Mucosa of stomach (tissue), 1 donor: ENCODE results near the gene NOS3.

Experiments
- H3K27me3 ChIP-seq: one replicate; pipeline ENCODE4 v1.7.0; 2013; ENCODE audit warnings: mild to moderate bottlenecking, low read length; ENCODE audit not compliant: control insufficient read depth, insufficient read depth
- H3K36me3 ChIP-seq: one replicate; pipeline ENCODE4 v1.7.0; 2013; ENCODE audit warnings: low read length; ENCODE audit not compliant: control insufficient read depth, insufficient read depth
- H3K4me1 ChIP-seq: one replicate; pipeline ENCODE4 v1.7.0; 2013; ENCODE audit warnings: mild to moderate bottlenecking, low read length; ENCODE audit not compliant: control insufficient read depth, insufficient read depth
- H3K4me3 ChIP-seq: one replicate; pipeline ENCODE4 v1.7.0; 2013; ENCODE audit warnings: low read length
- H3K9ac ChIP-seq: one replicate; pipeline ENCODE4 v1.7.0; 2013; ENCODE audit warnings: mild to moderate bottlenecking, low read length, moderate library complexity
- H3K9me3 ChIP-seq: one replicate; pipeline ENCODE4 v1.7.0; 2013; ENCODE audit warnings: mild to moderate bottlenecking, low read length, moderate library complexity; ENCODE audit not compliant: control insufficient read depth
- donor health status: Pancreatic carcinoma.

NOS3 gene

DNA sequence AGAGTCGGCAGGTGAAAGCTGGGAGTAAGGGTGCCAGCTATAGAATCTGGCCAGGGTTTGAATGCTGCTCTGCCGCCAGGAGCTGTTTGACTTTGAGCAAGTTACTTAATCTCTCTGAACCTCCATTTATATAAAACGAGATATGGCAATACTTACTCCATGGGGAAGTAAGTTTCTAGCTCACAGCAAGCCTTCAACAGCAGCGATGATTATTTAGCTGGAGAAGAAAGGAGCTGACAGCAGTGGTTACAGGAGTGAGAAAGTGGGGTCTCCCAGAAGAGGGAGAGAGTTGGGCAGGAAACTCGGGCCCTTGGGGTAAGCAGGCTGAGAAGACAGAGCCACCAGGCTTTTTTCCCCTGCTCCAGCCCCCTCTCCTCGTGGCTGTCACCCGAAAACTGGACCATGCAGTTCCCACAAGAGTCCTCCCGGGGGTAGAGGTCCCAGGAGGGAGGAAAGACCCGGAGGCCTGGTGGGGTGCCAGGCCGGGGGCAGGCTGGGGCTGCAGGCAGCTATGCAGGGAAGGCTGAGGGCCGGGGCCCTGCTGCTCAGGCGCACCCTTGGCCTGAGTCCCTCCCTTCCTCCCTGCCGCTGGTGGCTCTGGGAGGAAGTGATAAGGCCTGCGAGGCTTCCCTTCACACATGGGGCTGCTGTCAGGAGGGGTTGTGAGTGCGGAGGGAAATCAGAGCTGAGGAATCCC, 3.5 kb downstream of the NOS3 start:
- Histone ChIP-seq H3K9me3 (no peaks in the 10 kb centered on the region), H3K27me3 (peaks cover 6% of the 10 kb centered on the region), H3K4me3 (no peak overlapping the region), H3K36me3 (no peaks in the 10 kb centered on the region), H3K9ac (no peak overlapping the region), H3K4me1 (no peaks in the 10 kb centered on the region)

DNA sequence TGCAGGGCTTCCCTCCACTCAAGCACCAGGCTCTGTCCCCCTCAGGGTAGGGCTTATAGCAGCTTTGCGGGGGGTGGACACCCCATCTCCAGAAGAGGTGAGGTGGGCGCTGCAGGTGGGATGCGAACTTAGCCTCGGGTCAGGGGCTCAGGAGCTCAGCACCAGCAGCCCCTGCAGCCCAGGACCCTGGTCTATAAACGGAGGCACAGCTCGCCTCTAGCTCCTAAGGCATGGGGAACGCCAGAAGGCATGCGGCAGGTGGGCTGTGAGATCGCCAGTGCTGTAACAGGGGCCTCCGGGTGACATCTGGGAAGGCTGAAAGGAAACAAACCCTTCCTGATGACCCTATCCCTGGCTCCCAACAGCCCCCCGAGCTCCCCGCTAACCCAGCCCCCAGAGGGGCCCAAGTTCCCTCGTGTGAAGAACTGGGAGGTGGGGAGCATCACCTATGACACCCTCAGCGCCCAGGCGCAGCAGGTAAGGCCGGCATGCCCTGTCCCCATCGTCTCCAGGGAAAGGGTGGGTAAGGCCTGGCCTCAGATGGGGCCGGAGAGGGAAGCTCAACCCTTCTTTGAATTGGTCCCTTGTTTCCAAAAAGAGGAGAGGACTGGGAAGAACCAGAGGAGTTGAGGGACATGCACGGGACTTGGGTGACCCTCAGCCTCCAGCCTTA, 4.2 kb downstream of the NOS3 start:
- Histone ChIP-seq H3K4me3 (no peak overlapping the region), H3K9ac (no peak overlapping the region), H3K4me1 (no peaks in the 10 kb centered on the region), H3K27me3 (peaks cover 6% of the 10 kb centered on the region), H3K36me3 (no peaks in the 10 kb centered on the region), H3K9me3 (no peaks in the 10 kb centered on the region)

DNA sequence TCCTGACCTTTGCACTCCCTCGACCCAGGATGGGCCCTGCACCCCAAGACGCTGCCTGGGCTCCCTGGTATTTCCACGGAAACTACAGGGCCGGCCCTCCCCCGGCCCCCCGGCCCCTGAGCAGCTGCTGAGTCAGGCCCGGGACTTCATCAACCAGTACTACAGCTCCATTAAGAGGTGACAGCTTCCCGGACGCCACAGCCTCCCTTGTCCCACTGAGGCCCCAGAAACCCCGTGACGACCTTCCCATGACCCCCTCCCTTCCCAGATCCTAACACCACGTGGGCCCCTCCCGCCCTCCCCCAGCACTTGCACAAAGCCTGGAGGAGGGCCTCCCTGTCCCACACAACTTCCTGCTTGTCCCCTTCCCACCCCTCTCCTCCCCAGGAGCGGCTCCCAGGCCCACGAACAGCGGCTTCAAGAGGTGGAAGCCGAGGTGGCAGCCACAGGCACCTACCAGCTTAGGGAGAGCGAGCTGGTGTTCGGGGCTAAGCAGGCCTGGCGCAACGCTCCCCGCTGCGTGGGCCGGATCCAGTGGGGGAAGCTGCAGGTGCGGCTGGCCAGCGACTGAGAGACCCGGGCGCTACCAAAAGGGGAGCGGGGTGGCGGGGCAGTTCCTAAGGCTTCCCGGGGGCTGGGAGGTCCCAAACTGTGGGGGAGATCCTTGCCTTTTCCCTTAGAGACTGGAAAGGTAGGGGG, 5.7 kb downstream of the NOS3 start:
- H3K9ac ChIP-seq = no peak overlapping the region
- no peaks in the 10 kb centered on the region for H3K4me1 ChIP-seq
- H3K36me3 ChIP-seq = no peaks in the 10 kb centered on the region
- no peaks in the 10 kb centered on the region for H3K9me3 ChIP-seq
- H3K27me3 ChIP-seq = peaks cover 6% of the 10 kb centered on the region
- H3K4me3 ChIP-seq = no peak overlapping the region

DNA sequence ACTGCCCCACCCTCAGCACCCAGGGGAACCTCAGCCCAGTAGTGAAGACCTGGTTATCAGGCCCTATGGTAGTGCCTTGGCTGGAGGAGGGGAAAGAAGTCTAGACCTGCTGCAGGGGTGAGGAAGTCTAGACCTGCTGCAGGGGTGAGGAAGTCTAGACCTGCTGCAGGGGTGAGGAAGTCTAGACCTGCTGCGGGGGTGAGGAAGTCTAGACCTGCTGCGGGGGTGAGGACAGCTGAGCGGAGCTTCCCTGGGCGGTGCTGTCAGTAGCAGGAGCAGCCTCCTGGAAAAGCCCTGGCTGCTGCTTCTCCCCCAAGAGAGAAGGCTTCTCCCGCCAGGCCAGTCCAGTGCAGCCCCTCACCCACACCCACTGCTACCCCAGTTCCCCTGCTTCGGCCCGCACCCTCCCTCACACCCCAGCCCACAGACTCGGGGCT, 6.3 kb downstream of the NOS3 start:
- H3K4me3 ChIP-seq = no peak overlapping the region

DNA sequence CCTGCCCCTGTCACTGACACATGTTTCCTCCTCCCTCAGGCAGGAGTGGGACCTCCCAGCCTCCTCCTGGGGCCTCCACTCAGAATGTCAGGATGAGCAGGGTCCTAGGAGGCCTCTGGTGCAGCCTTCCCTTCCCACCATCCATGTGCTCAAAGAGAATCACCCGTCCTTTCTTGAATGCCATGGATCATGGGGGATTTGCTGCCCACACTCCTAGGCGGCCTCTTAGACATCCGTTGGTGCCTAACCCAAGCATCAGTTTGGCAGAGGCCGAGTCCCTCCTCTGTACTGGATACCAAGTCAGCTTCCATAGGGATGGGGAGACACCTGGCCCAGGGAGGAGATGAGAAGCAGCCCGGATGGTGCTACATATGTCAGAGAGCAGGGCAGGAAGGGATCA, 7.0 kb downstream of the NOS3 start:
- Histone ChIP-seq H3K9ac (no peak overlapping the region), H3K36me3 (no peaks in the 10 kb centered on the region), H3K4me1 (no peaks in the 10 kb centered on the region), H3K4me3 (no peak overlapping the region), H3K27me3 (peaks cover 4% of the 10 kb centered on the region), H3K9me3 (no peaks in the 10 kb centered on the region)

More for the DNA sequence above, 6.3 kb downstream of the NOS3 start:
- H3K9ac ChIP-seq = no peak overlapping the region
- H3K4me1 ChIP-seq = no peaks in the 10 kb centered on the region
- no peaks in the 10 kb centered on the region for H3K9me3 ChIP-seq
- H3K36me3 ChIP-seq = no peaks in the 10 kb centered on the region
- H3K27me3 ChIP-seq = peaks cover 6% of the 10 kb centered on the region

DNA sequence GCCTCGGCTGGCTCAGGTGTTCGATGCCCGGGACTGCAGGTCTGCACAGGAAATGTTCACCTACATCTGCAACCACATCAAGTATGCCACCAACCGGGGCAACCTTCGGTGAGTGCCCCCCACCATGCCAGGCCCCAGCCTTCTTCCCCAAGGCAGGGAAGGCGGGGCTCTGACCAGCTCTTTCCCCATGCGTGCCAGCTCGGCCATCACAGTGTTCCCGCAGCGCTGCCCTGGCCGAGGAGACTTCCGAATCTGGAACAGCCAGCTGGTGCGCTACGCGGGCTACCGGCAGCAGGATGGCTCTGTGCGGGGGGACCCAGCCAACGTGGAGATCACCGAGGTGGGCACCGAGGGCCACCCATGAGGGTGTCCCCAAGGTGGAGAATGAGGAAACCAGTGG, 7.5 kb downstream of the NOS3 start:
- Histone ChIP-seq H3K27me3 (peaks cover 3% of the 10 kb centered on the region), H3K9me3 (no peaks in the 10 kb centered on the region), H3K36me3 (no peaks in the 10 kb centered on the region), H3K4me1 (no peaks in the 10 kb centered on the region), H3K4me3 (no peak overlapping the region), H3K9ac (no peak overlapping the region)

DNA sequence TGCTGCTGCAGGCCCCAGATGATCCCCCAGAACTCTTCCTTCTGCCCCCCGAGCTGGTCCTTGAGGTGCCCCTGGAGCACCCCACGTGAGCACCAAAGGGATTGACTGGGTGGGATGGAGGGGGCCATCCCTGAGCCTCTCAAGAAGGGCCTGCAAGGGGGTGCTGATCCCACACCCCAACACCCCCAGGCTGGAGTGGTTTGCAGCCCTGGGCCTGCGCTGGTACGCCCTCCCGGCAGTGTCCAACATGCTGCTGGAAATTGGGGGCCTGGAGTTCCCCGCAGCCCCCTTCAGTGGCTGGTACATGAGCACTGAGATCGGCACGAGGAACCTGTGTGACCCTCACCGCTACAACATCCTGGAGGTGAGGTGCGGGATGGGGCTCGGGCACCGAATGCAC, 8.2 kb downstream of the NOS3 start:
- Histone ChIP-seq H3K4me3 (no peak overlapping the region), H3K4me1 (no peaks in the 10 kb centered on the region), H3K9ac (no peak overlapping the region), H3K27me3 (peaks cover 3% of the 10 kb centered on the region), H3K9me3 (no peaks in the 10 kb centered on the region), H3K36me3 (no peaks in the 10 kb centered on the region)

DNA sequence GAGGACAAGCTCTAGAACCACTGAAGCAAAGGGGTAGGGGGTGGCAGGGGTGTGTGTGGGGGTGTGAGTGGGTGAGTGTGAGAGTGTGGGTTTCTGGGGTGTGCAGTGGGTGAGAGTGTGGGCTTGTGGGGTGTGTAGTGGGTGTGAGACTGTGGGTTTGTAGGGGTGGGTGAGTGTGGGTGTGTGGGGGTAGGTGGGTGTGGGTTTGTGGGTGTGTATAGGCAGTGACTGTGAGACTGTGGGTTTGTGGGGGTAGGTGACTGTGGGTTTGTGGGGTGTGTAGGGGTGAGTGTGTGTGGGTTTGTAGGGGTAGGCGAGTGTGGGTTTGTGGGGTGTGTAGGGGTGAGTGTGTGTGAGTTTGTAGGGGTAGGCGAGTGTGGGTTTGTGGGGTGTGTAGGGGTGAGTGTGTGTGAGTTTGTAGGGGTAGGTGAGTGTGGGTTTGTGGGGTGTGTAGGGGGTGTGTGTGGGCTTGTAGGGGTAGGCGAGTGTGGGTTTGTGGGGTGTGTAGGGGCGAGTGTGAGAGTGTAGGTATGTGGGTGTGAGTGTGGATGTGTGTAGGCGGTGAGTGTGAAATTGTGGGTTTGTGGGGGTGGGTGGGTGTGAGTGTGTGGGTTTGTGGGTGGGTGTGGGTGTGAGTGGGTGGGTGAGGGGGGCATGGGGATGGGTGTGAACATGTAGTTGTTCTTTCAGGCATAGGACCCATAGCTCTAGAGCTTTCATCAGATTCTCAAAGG, 8.8 kb downstream of the NOS3 start:
- peaks cover 3% of the 10 kb centered on the region for H3K27me3 ChIP-seq
- no peak overlapping the region for H3K4me3 ChIP-seq
- H3K4me1 ChIP-seq = no peaks in the 10 kb centered on the region
- no peak overlapping the region for H3K9ac ChIP-seq
- no peaks in the 10 kb centered on the region for H3K36me3 ChIP-seq
- H3K9me3 ChIP-seq = no peaks in the 10 kb centered on the region

DNA sequence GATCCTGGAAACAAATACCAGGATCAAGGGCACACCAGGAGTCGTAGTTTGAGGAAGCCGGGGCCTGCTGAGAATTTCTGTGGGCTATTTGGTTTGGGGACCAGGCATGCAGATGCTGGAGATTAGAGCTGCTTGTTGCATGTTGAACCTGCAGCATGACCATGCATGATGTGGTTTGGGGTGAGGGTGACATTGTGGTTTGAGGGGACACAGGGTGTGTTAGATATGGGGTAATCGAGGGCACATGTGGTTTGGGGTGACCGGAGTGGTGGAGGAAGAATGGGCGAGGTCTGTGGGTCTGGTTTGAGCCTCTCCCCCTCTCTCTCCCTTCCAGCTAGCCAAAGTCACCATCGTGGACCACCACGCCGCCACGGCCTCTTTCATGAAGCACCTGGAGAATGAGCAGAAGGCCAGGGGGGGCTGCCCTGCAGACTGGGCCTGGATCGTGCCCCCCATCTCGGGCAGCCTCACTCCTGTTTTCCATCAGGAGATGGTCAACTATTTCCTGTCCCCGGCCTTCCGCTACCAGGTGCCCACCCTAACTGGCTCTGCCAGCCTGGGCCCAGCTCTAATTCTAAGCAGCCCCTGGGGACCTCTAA, 10.2 kb downstream of the NOS3 start:
- no peak overlapping the region for H3K4me3 ChIP-seq
- no peaks in the 10 kb centered on the region for H3K9me3 ChIP-seq
- H3K36me3 ChIP-seq = no peaks in the 10 kb centered on the region
- no peak overlapping the region for H3K9ac ChIP-seq
- H3K4me1 ChIP-seq = no peaks in the 10 kb centered on the region
- peaks cover 3% of the 10 kb centered on the region for H3K27me3 ChIP-seq

DNA sequence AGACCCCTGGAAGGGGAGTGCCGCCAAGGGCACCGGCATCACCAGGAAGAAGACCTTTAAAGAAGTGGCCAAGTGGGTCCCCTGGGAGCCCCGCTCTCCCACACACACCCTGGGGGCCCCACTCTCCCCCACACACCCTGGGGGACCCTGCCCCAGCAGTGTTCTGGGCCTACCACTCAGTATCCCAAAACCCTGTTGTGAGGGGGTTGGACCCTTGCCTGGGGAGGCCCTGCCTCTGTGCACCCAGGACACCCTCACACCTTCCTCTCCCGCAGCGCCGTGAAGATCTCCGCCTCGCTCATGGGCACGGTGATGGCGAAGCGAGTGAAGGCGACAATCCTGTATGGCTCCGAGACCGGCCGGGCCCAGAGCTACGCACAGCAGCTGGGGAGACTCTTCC, 10.7 kb downstream of the NOS3 start:
- no peak overlapping the region for H3K4me3 ChIP-seq
- peaks cover 3% of the 10 kb centered on the region for H3K27me3 ChIP-seq
- H3K36me3 ChIP-seq = no peaks in the 10 kb centered on the region
- no peaks in the 10 kb centered on the region for H3K4me1 ChIP-seq
- H3K9me3 ChIP-seq = no peaks in the 10 kb centered on the region
- H3K9ac ChIP-seq = no peak overlapping the region

DNA sequence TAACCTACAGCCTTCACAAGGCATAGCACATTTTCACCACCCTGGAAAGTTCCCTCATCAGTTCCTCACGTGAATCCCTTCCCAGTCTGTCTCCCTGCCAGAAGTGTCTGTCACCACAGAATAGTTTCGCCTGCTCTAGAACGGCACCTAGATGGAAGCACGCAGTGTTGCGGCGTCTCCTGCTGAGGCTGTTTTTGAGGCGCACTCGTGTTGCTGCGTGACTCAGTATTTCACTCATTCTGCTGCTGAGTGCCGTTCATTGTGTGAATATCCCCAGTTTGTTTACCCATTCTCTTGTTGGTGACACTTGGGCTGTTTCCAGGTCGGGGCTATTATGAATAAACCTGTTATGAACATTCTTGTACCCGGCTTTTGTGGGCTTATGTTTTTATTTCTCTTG, 12.8 kb downstream of the NOS3 start:
- H3K9me3 ChIP-seq = no peaks in the 10 kb centered on the region
- no peaks in the 10 kb centered on the region for H3K4me1 ChIP-seq
- no peaks in the 10 kb centered on the region for H3K36me3 ChIP-seq
- H3K9ac ChIP-seq = no peak overlapping the region
- no peak overlapping the region for H3K4me3 ChIP-seq
- H3K27me3 ChIP-seq = no peaks in the 10 kb centered on the region
